B cell (primary cell): ENCODE measurements around the gene MYRFL. TPM values are rescaled to one million over a fixed set of nuclear protein-coding genes. Genes with fewer than 3 reads are reported as not detected.

Experiments
- ATAC-seq: fragments of 200-7000 bp; cut with Tn5 transposase; one replicate; pipeline ENCODE4 v1.10.0; 2021; ENCODE audit warnings: low read depth, mild to moderate bottlenecking, moderate number of reproducible peaks, moderate library complexity
- CTCF ChIA-PET: fragments of 350-600 bp; sonication (Branson Sonifier 250); formaldehyde crosslinking; loops from one replicate; lab custom pipeline; 2021; ENCODE audit warnings: antibody characterized with exemption, inconsistent platforms; lab: Charles Lee
- POLR2A ChIA-PET: fragments of 350-600 bp; sonication (Branson Sonifier 250); formaldehyde crosslinking; loops from one replicate; lab custom pipeline; 2021; ENCODE audit warnings: antibody characterized with exemption; lab: Charles Lee
- DNase-seq: peaks from one replicate; pipeline ENCODE4 v3.0.0; 2013
- H2AFZ ChIP-seq: 2 replicates; pipeline ENCODE4 v1.6.1; 2012; ENCODE audit warnings: mild to moderate bottlenecking, low read depth, low read length; ENCODE audit not compliant: insufficient read depth, poor library complexity, severe bottlenecking
- H3K27ac ChIP-seq, 2 donors: 1 replicate in 1 of 2; 2 replicates in 1 of 2; pipeline ENCODE4 v1.5.1; 2012 to 2013; ENCODE audit warnings: low read length in 2 of 2, mild to moderate bottlenecking in 2 of 2, moderate library complexity in 1 of 2
- H3K27me3 ChIP-seq, 4 experiments: fragments of 200-600 bp in 1 of 4; sonication (generic) in 1 of 4; replicated peaks in 1 of 4; 1 replicate in 2 of 4; 2 replicates in 2 of 4; pipeline versions ENCODE4 v1.6.1 to v1.7.0; 2013 to 2016; ENCODE audit warnings: low read length in 3 of 4, mild to moderate bottlenecking in 2 of 4, mixed read lengths in 1 of 4, moderate library complexity in 1 of 4; ENCODE audit not compliant: insufficient read depth in 4 of 4, control insufficient read depth in 3 of 4; ENCODE audit errors: control extremely low read depth in 1 of 4
- H3K36me3 ChIP-seq, 2 experiments: replicated peaks in 1 of 2; 1 replicate in 1 of 2; 2 replicates in 1 of 2; pipeline versions ENCODE4 v1.6.1 to v1.7.1; 2013; ENCODE audit warnings: low read length in 1 of 2; ENCODE audit not compliant: insufficient read depth in 2 of 2, control insufficient read depth in 1 of 2; ENCODE audit errors: control extremely low read depth in 1 of 2, extremely low read depth in 1 of 2
- H3K4me1 ChIP-seq, 2 donors: fragments of 200-600 bp in 1 of 2; sonication (generic) in 1 of 2; 1 replicate in 1 of 2; 2 replicates in 1 of 2; pipeline versions ENCODE4 v1.5.1 to v1.6.1; 2013 to 2017; ENCODE audit warnings: low read length in 2 of 2; ENCODE audit not compliant: control insufficient read depth in 2 of 2, insufficient read depth in 2 of 2
- H3K4me2 ChIP-seq: replicated peaks from 2 replicates; pipeline ENCODE3; 2012; ENCODE audit warnings: mild to moderate bottlenecking, low read depth, low read length; ENCODE audit not compliant: poor library complexity, severe bottlenecking
- H3K4me3 ChIP-seq, 5 experiments: fragments of 200-600 bp in 1 of 5; sonication (generic) in 1 of 5; 1 replicate in 3 of 5; 2 replicates in 2 of 5; pipeline versions ENCODE4 v1.5.1 to v1.7.0; 2011 to 2016; ENCODE audit warnings: low read length in 4 of 5, mild to moderate bottlenecking in 4 of 5, low read depth in 2 of 5, control low read depth in 1 of 5, moderate library complexity in 1 of 5; ENCODE audit not compliant: insufficient read depth in 1 of 5; ENCODE audit errors: control extremely low read depth in 1 of 5, extremely low read depth in 1 of 5
- H3K79me2 ChIP-seq: fragments of 200-600 bp; sonication (generic); one replicate; pipeline ENCODE4 v1.6.0; 2016; ENCODE audit warnings: low read length; ENCODE audit not compliant: control insufficient read depth, insufficient read depth
- H3K9ac ChIP-seq: fragments of 200-600 bp; sonication (generic); 2 replicates; pipeline ENCODE4 v1.6.1; 2017; ENCODE audit warnings: mild to moderate bottlenecking, low read length, moderate library complexity
- H3K9me3 ChIP-seq, 3 donors: one replicate each; pipeline versions ENCODE4 v1.6.1 to v1.7.1; 2013; ENCODE audit warnings: low read length in 2 of 3; ENCODE audit not compliant: control insufficient read depth in 2 of 3, insufficient read depth in 1 of 3; ENCODE audit errors: control extremely low read depth in 1 of 3
- H4K20me1 ChIP-seq: 2 replicates; pipeline ENCODE4 v1.6.0; 2012; ENCODE audit warnings: mild to moderate bottlenecking, low read length; ENCODE audit not compliant: insufficient read depth, control insufficient read depth, poor library complexity, severe bottlenecking
- H3K27ac Mint-ChIP-seq: one replicate; pipeline ENCODE4 v1.8.0; 2021; ENCODE audit warnings: mixed read lengths
- H3K27me3 Mint-ChIP-seq: one replicate; pipeline ENCODE4 v1.8.0; 2021; ENCODE audit warnings: mixed read lengths
- H3K4me1 Mint-ChIP-seq: one replicate; pipeline ENCODE4 v1.8.0; 2021; ENCODE audit warnings: mixed read lengths
- H3K4me3 Mint-ChIP-seq: one replicate; pipeline ENCODE4 v1.8.0; 2021; ENCODE audit warnings: mixed read lengths
- H3K9me3 Mint-ChIP-seq: one replicate; pipeline ENCODE4 v1.8.0; 2022; ENCODE audit warnings: mixed read lengths; ENCODE audit not compliant: insufficient read depth
- CTCF ChIP-seq: fragments of 200-600 bp; IDR thresholded peaks from one replicate; pipeline ENCODE4 v1.8.0; 2022; ENCODE audit warnings: antibody characterized with exemption, mild to moderate bottlenecking
- EZH2 ChIP-seq: IDR thresholded peaks from 2 replicates; pipeline ENCODE4 v1.6.1; 2012; ENCODE audit warnings: borderline replicate concordance, low read depth, mild to moderate bottlenecking, moderate library complexity, low read length; ENCODE audit not compliant: insufficient read depth, poor library complexity, severe bottlenecking
- WGBS: methylation state at CpG from one replicate; pipeline ENCODE4 v1.1.5; 2013; ENCODE audit warnings: missing lambda C conversion rate; ENCODE audit not compliant: insufficient coverage; 5-methylcytosine and 5-hydroxymethylcytosine counted together
- intact Hi-C: fragments of 100-400 bp; cut with micrococcal nuclease; formaldehyde crosslinking; loops from one replicate; pipeline ENCODE4 v1.10.0; 2022
- polyA plus RNA-seq: library from polyadenylated mRNA; depleted of rRNA; stranded (reverse); fragments of >200 nt; gene quantifications from 2 replicates; pipeline ENCODE4 v1.2.3, GENCODE V29; 2012
- total RNA-seq, 2 donors: library from RNA; stranded (reverse); fragments of 120-200 nt in 1 of 2; gene quantifications; 1 replicate in 1 of 2; 2 replicates in 1 of 2; pipeline versions ENCODE4 v1.2.3 to v1.2.4, GENCODE V29; 2013 to 2022

The MYRFL gene
- total and polyA plus RNA-seq, 2 donors (not counting 1 experiment from before 2014, with no cell fraction given), result 0.28 TPM; not detected in 1

- Mint-ChIP-seq H3K4me1 (peaks cover 5% of the 10 kb centered on the region), H3K4me3 (no peak overlapping the region), H3K27ac (no peak overlapping the region), H3K9me3 (no peaks in the 10 kb centered on the region), H3K27me3 (peaks cover 28% of the 10 kb centered on the region)
- H3K36me3 ChIP-seq, result no peaks in the 10 kb centered on the region
- H3K9ac ChIP-seq, result no peak overlapping the region
- CTCF ChIA-PET, result interaction anchor here (0.6 to 1.0 kb wide), 2 partner anchors 10 to 702 kb away, joined by 3 read pairs; no protein-coding TSS in a partner anchor
- H3K4me1 ChIP-seq, result peaks cover 4% of the 10 kb centered on the region in 2 donors
- intact Hi-C loops, result no loop called here
- DNase-seq, result no peak
- H3K4me2 ChIP-seq, result no peak overlapping the region
- POLR2A ChIA-PET, result no interaction called here
- no CpG with 5 or more reads among the region's 1 CpG for WGBS
- no peak for ATAC-seq
- no peak overlapping the region for H3K4me3 ChIP-seq
- peaks cover 0 to 9% (median 2%) of the 10 kb centered on the region in 4 experiments for H3K27me3 ChIP-seq
- no peaks in the 10 kb centered on the region for H4K20me1 ChIP-seq
- H3K79me2 ChIP-seq, result no peaks in the 10 kb centered on the region
- peaks cover 0 to 3% (median 0%) of the 10 kb centered on the region in 3 donors for H3K9me3 ChIP-seq
- no peak overlapping the region for H3K27ac ChIP-seq
- TF ChIP-seq EZH2 (no peak), CTCF (no peak)
- no peak overlapping the region for H2AFZ ChIP-seq
Measured at GRCh38 chr12:69874606-69875005, 49.6 kb downstream of the MYRFL start.

GRCh38 chr12:69875416-69875935 is 50.4 kb downstream of the MYRFL start:
- H3K9ac ChIP-seq, result no peak overlapping the region
- ChIA-PET POLR2A (no interaction called here), CTCF (interaction anchor here (0.6 to 5.5 kb wide), 3 partner anchors 9 to 701 kb away, joined by 3 to 75 read pairs (median 3); no protein-coding TSS in a partner anchor)
- H3K27ac ChIP-seq, result no peak overlapping the region
- Mint-ChIP-seq H3K9me3 (no peaks in the 10 kb centered on the region), H3K4me3 (no peak overlapping the region), H3K27me3 (peaks cover 28% of the 10 kb centered on the region), H3K27ac (no peak overlapping the region), H3K4me1 (peaks cover 5% of the 10 kb centered on the region)
- peaks cover 4% of the 10 kb centered on the region in 2 donors for H3K4me1 ChIP-seq
- no peaks in the 10 kb centered on the region for H3K36me3 ChIP-seq
- TF ChIP-seq CTCF (no peak), EZH2 (no peak)
- no peak overlapping the region for H2AFZ ChIP-seq
- ATAC-seq (no peak), DNase-seq (no peak)
- H3K9me3 ChIP-seq, result peaks cover 0 to 3% (median 0%) of the 10 kb centered on the region in 3 donors
- H3K27me3 ChIP-seq, result peaks cover 0 to 9% (median 2%) of the 10 kb centered on the region in 4 experiments
- H3K79me2 ChIP-seq, result no peaks in the 10 kb centered on the region
- intact Hi-C loops, result no loop called here
- H4K20me1 ChIP-seq, result no peaks in the 10 kb centered on the region
- H3K4me3 ChIP-seq, result no peak overlapping the region
- no peak overlapping the region for H3K4me2 ChIP-seq
- WGBS, result 95% methylated on average over 7 of the region's 11 CpGs
